IPS DF 6.9 (cell line): ENCODE data around the gene UVRAG.

Experiments
- DNase-seq: peaks from one replicate; pipeline ENCODE4 v3.0.0-alpha.2; 2013; ENCODE audit warnings: low read depth, low spot score
- H3K27ac ChIP-seq: one replicate; pipeline ENCODE4 v1.5.1; 2013; ENCODE audit warnings: low read length, control low read depth
- H3K27me3 ChIP-seq: 2 replicates; pipeline ENCODE4 v1.6.1; 2013; ENCODE audit warnings: mild to moderate bottlenecking, low read length; ENCODE audit not compliant: control insufficient read depth, insufficient read depth
- H3K36me3 ChIP-seq: 2 replicates; pipeline ENCODE4 v1.6.1; 2013; ENCODE audit warnings: low read length; ENCODE audit not compliant: control insufficient read depth, insufficient read depth
- H3K4me1 ChIP-seq: 2 replicates; pipeline ENCODE4 v1.6.1; 2013; ENCODE audit warnings: low read length; ENCODE audit not compliant: control insufficient read depth, insufficient read depth
- H3K4me3 ChIP-seq: 2 replicates; pipeline ENCODE4 v1.5.1; 2013; ENCODE audit warnings: mild to moderate bottlenecking, low read length
- H3K9me3 ChIP-seq: 2 replicates; pipeline ENCODE4 v1.6.1; 2013; ENCODE audit warnings: low read length, inconsistent platforms; ENCODE audit not compliant: control insufficient read depth, insufficient read depth
- WGBS: extraction: QIAGEN DNeasy Blood & Tissue Kit; methylation state at CpG from one replicate; pipeline ENCODE4 v1.1.7; 2013; ENCODE audit warnings: mixed read lengths, missing lambda C conversion rate; ENCODE audit not compliant: insufficient read length, insufficient coverage; 5-methylcytosine and 5-hydroxymethylcytosine counted together

The UVRAG gene

DNA sequence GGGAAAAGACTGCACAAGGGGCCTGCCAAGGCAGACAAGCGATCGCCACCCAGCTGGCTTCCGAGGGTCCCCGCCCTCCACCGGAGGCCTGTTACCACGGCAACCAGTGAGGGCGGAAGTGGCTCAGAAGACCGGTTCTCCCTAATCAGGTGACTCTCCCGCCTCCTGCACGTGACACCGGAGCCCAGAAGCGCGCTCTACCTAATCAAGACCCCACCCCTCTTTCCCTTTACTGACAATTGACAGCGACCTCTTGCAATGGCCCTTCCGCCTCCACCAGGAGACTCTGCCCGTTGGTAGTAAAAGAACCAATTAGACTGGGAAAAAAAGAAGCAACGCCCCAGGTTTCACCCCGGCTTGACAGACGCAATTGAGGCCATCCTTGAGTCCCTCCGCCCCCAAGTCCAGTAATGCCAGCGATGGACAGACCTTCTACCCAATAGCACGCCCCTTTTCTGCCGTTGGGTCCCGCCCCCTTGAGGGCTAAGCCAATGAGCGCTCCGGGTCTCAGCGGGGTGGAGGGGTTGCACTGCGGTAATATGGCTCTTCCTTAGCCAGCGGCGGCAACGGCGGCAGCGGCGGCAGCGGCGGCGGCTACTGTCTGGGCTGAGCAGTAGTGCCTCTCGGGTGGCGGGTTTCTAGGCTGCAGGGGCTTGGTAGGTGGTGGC is at the start of gene UVRAG:
UVRAG (plus strand) TSS at position 534 of the 668 bp plus-strand sequence. CDS start 198 bp downstream, outside the sequence.
- WGBS, result no CpG with 5 or more reads among the region's 39 CpGs
- peak within 1 kb of the TSS; percentile 92 for H3K4me3 ChIP-seq
- H3K9me3 ChIP-seq, result no peaks in the 10 kb centered on the region
- DNase-seq, result peak; percentile 92
- no peaks in the 10 kb centered on the region for H3K36me3 ChIP-seq
- peaks cover 2% of the 10 kb centered on the region; the same call in 1 of the 2 replicates for H3K4me1 ChIP-seq
- H3K27me3 ChIP-seq, result no peaks in the 10 kb centered on the region
- no peak within 1 kb of the TSS for H3K27ac ChIP-seq

- peaks cover 20% of the 10 kb centered on the region; the same call in 1 of the 2 replicates for H3K27me3 ChIP-seq
- no peaks in the 10 kb centered on the region for H3K36me3 ChIP-seq
- no peak for DNase-seq
- H3K4me3 ChIP-seq, result no peak overlapping the region
- whole genome bisulfite sequencing, result no CpG with 5 or more reads among the region's 4 CpGs
- H3K4me1 ChIP-seq, result peaks cover 1% of the 10 kb centered on the region; the same call in 1 of the 2 replicates
- no peaks in the 10 kb centered on the region for H3K9me3 ChIP-seq
- H3K27ac ChIP-seq, result no peak overlapping the region
Measured at GRCh38 chr11:75766443-75767227, 48.4 kb upstream of the UVRAG start.

DNA sequence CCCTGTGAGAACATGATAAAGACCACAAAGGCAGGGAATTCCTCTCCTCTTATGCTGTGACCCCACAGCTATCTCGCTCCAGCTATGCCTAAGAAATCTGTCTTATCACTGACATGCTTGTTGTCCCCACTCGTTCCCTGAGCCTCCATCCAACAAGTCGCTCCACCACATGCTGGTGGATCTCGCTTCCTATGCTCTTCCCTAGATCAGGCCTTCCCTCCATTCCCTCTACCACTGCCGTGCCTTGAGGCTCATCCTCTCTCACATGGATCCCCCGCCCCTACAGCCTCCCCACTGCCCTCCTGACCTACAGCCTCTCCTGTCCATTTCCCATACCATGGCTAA is 47.8 kb upstream of the UVRAG start:
- no CpG with 5 or more reads among the region's 6 CpGs for WGBS
- H3K36me3 ChIP-seq, result no peaks in the 10 kb centered on the region
- no peaks in the 10 kb centered on the region for H3K9me3 ChIP-seq
- DNase-seq, result no peak
- peaks cover 20% of the 10 kb centered on the region; the same call in 1 of the 2 replicates for H3K27me3 ChIP-seq
- H3K27ac ChIP-seq, result no peak overlapping the region
- no peak overlapping the region for H3K4me3 ChIP-seq
- peaks cover 1% of the 10 kb centered on the region; the same call in 1 of the 2 replicates for H3K4me1 ChIP-seq

DNA sequence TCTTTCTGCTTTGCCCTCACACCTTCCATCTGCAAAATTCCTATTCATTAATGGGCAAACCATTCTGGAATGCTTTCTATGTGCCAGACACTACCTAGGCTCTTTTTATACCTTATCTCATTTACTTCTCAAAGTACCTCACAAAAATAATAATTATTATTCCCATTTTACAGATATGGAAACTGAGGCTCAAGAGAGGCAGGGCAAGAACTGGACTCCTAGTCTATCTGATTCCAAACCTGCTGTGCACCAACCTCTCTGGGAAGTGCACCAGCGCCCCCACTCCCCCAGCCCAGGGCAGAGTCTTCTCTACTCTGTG is 47.3 kb upstream of the UVRAG start:
- Histone ChIP-seq H3K9me3 (no peaks in the 10 kb centered on the region), H3K4me3 (no peak overlapping the region), H3K27me3 (peaks cover 20% of the 10 kb centered on the region; the same call in 1 of the 2 replicates), H3K36me3 (no peaks in the 10 kb centered on the region), H3K4me1 (peaks cover 1% of the 10 kb centered on the region; the same call in 1 of the 2 replicates), H3K27ac (no peak overlapping the region)
- no peak for DNase-seq
- no CpG with 5 or more reads among the region's 1 CpG for whole genome bisulfite sequencing

DNA sequence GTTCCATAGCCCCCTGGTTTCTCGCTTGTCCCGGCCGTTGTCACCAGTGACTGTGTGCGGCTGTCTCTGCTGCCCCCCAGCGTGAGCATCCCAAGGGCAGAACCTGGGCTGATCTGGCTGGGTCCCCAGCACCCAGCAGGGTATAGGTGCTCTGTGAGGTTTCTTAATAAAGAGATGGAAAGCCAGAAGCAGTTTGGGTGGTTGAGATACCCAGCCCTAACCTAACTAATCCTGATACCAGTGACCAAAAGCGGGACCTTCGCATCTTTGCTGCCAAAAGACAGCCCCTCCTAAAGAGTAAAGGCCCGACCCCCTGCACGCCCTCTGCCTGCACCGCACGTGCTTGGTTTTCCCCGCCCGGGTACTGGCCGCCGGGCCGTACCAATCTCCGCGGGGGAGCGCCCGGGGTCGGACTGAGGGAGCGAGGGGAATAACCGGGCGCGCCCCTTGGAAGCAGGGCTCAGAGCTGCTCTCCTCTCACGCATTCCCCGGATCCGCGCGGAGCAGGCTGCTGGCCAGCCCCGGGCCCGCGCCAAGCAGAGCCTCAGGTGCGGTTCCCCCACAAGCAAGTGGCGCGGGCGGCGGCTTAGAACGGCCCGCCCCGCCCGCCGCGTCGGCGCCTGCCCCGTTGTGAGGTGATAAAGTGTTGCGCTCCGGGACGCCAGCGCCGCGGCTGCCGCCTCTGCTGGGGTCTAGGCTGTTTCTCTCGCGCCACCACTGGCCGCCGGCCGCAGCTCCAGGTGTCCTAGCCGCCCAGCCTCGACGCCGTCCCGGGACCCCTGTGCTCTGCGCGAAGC is 46.7 kb upstream of the UVRAG start, which contains the start of gene DGAT2:
DGAT2 (plus strand) TSS at position 667 of the 797 bp plus-strand sequence. CDS start 214 bp downstream, outside the sequence.
- Histone ChIP-seq H3K27ac (no peak within 1 kb of the TSS), H3K4me1 (peaks cover 1% of the 10 kb centered on the region; the same call in 1 of the 2 replicates)
- WGBS, result no CpG with 5 or more reads among the region's 66 CpGs

DNA sequence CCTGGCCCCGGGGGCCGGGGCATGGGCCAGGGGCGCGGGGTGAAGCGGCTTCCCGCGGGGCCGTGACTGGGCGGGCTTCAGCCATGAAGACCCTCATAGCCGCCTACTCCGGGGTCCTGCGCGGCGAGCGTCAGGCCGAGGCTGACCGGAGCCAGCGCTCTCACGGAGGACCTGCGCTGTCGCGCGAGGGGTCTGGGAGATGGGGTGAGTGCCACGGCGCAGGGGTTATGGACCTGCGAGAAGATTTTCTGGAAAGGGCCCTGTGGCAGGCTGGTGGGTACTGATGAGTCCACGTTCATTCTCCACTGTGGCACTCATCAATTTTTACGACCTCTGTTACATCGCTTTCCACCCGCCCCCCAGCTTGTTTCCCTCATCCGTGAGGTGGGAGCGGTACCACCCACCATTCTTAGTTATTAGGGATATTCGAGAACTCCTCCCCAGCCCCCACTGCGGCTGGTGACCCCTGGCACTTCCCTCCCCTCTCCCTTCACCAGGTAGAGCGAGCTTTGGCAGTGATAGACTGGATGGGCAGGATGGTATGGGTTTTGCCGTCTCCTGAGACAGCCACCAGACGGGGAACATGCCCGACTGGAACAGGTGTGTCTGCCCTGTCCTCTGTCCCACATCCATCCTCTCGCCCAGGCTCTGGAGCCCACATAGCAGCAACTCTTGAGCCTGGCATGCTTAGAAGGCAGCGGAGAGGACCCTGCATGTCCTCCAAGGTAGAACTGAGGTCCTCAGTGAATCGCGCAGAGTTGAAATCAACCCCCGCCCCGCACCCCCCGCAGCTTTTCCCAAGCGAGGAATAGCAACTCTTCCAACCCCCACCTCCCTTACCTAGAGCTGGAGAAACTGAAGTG is 45.9 kb upstream of the UVRAG start:
- Histone ChIP-seq H3K27me3 (peaks cover 20% of the 10 kb centered on the region; the same call in 1 of the 2 replicates), H3K36me3 (no peaks in the 10 kb centered on the region), H3K9me3 (no peaks in the 10 kb centered on the region), H3K27ac (no peak overlapping the region), H3K4me1 (peaks cover 1% of the 10 kb centered on the region; the same call in 1 of the 2 replicates), H3K4me3 (peak overlapping the region; percentile 33; the same call in 1 of the 2 replicates)
- DNase-seq, result no peak
- WGBS, result no CpG with 5 or more reads among the region's 46 CpGs

More for the DNA sequence above, 46.7 kb upstream of the UVRAG start, which contains the start of gene DGAT2:
- H3K27me3 ChIP-seq, result peaks cover 20% of the 10 kb centered on the region; the same call in 1 of the 2 replicates
- H3K4me3 ChIP-seq, result peak within 1 kb of the TSS; percentile 33; the same call in 1 of the 2 replicates
- DNase-seq, result no peak
- H3K9me3 ChIP-seq, result no peaks in the 10 kb centered on the region
- H3K36me3 ChIP-seq, result no peaks in the 10 kb centered on the region

DNA sequence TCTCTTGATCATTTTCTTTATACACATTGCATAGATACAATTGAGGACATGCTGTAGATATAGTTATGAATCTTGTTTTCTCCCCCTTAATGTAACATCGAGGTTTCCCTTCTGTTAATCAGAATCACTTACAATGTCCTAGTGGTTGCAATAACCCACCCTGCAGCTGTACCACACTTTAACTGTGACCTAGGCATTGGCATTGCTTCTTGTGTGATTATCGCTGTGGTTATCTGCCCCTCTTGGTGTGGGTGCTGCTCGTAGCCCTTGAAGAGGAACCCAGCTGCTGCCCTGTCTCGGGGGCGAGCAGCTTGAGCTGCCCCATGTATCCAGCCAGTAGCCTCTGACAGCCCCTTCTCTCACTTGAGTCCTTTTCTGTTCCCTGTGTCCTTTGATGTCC is 44.9 kb upstream of the UVRAG start:
- H3K27me3 ChIP-seq, result peaks cover 20% of the 10 kb centered on the region; the same call in 1 of the 2 replicates
- H3K9me3 ChIP-seq, result no peaks in the 10 kb centered on the region
- no peaks in the 10 kb centered on the region for H3K36me3 ChIP-seq
- no peak overlapping the region for H3K27ac ChIP-seq
- no CpG with 5 or more reads among the region's 5 CpGs for WGBS
- H3K4me1 ChIP-seq, result peaks cover 1% of the 10 kb centered on the region; the same call in 1 of the 2 replicates
- DNase-seq, result no peak
- no peak overlapping the region for H3K4me3 ChIP-seq

- DNase-seq, result no peak
- Histone ChIP-seq H3K9me3 (no peaks in the 10 kb centered on the region), H3K4me3 (no peak overlapping the region), H3K4me1 (peaks cover 1% of the 10 kb centered on the region; the same call in 1 of the 2 replicates), H3K36me3 (no peaks in the 10 kb centered on the region), H3K27ac (no peak overlapping the region), H3K27me3 (peaks cover 20% of the 10 kb centered on the region; the same call in 1 of the 2 replicates)
- WGBS, result no CpG with 5 or more reads among the region's 6 CpGs
Measured at GRCh38 chr11:75771646-75772410, 43.2 kb upstream of the UVRAG start.
